Neuronal stem cell (in vitro differentiated cells): Measurements from ENCODE around the gene PRR14L.

ENCODE experiments used
- DNase-seq: peaks from one replicate; pipeline ENCODE4 v3.0.0-alpha.2; 2013; ENCODE audit warnings: low spot score
- H2AFZ ChIP-seq: one replicate; pipeline ENCODE4 v1.6.1; 2013; ENCODE audit warnings: mild to moderate bottlenecking, low read length, inconsistent platforms
- H2AK5ac ChIP-seq: 2 replicates; pipeline ENCODE4 v1.6.1; 2013; ENCODE audit warnings: low read depth, mild to moderate bottlenecking, inconsistent platforms, low read length, moderate library complexity, mixed read lengths
- H2BK120ac ChIP-seq: 2 replicates; pipeline ENCODE4 v1.6.1; 2013; ENCODE audit warnings: low read depth, mild to moderate bottlenecking, inconsistent platforms, low read length, moderate library complexity, mixed read lengths
- H2BK12ac ChIP-seq: one replicate; pipeline ENCODE4 v1.6.1; 2013; ENCODE audit warnings: low read length, inconsistent platforms
- H2BK15ac ChIP-seq: 2 replicates; pipeline ENCODE4 v1.6.1; 2013; ENCODE audit warnings: mild to moderate bottlenecking, low read length, inconsistent platforms, mixed read lengths
- H2BK5ac ChIP-seq: one replicate; pipeline ENCODE4 v1.6.1; 2013; ENCODE audit warnings: inconsistent platforms, mild to moderate bottlenecking, low read length, moderate library complexity
- H3K14ac ChIP-seq: one replicate; pipeline ENCODE4 v1.6.1; 2013; ENCODE audit warnings: low read length, inconsistent platforms
- H3K18ac ChIP-seq: 2 replicates; pipeline ENCODE4 v1.6.1; 2013; ENCODE audit warnings: low read length, inconsistent platforms
- H3K23ac ChIP-seq: 2 replicates; pipeline ENCODE4 v1.6.1; 2013; ENCODE audit warnings: low read depth, mild to moderate bottlenecking, mixed read lengths, low read length, inconsistent platforms; ENCODE audit not compliant: poor library complexity
- H3K27ac ChIP-seq: replicated peaks from 3 replicates; pipeline ENCODE4 v1.5.1; 2013; ENCODE audit warnings: low read length, inconsistent platforms
- H3K27me3 ChIP-seq, 3 experiments: 2 replicates each; pipeline ENCODE4 v1.6.1; 2013; ENCODE audit warnings: low read length in 3 of 3, mild to moderate bottlenecking in 2 of 3, inconsistent platforms in 1 of 3, low read depth in 1 of 3, mixed read lengths in 1 of 3, moderate library complexity in 1 of 3; ENCODE audit not compliant: control insufficient read depth in 3 of 3, insufficient read depth in 3 of 3
- H3K36me3 ChIP-seq, 2 donors: replicated peaks in 1 of 2; 2 replicates each; pipeline ENCODE4 v1.6.1; 2013; ENCODE audit warnings: low read length in 2 of 2; ENCODE audit not compliant: control insufficient read depth in 2 of 2, insufficient read depth in 2 of 2
- H3K4ac ChIP-seq: 2 replicates; pipeline ENCODE4 v1.6.1; 2013; ENCODE audit warnings: inconsistent platforms, mild to moderate bottlenecking, low read length, moderate library complexity
- H3K4me1 ChIP-seq, 2 donors: 1 replicate in 1 of 2; 2 replicates in 1 of 2; pipeline ENCODE4 v1.6.1; 2013; ENCODE audit warnings: low read length in 2 of 2, low read depth in 1 of 2; ENCODE audit not compliant: control insufficient read depth in 2 of 2, insufficient read depth in 1 of 2
- H3K4me2 ChIP-seq: one replicate; pipeline ENCODE4 v1.6.1; 2013; ENCODE audit warnings: mild to moderate bottlenecking, low read length, inconsistent platforms; ENCODE audit not compliant: insufficient read depth, poor library complexity, severe bottlenecking
- H3K4me3 ChIP-seq, 2 donors: 2 replicates each; pipeline ENCODE4 v1.5.1; 2013; ENCODE audit warnings: low read length in 2 of 2, mild to moderate bottlenecking in 2 of 2, inconsistent platforms in 1 of 2, moderate library complexity in 1 of 2
- H3K79me1 ChIP-seq: one replicate; pipeline ENCODE4 v1.6.1; 2013; ENCODE audit warnings: low read depth, mild to moderate bottlenecking, inconsistent platforms, low read length, moderate library complexity
- H3K9ac ChIP-seq: one replicate; pipeline ENCODE4 v1.6.1; 2013; ENCODE audit warnings: mild to moderate bottlenecking, low read depth, low read length, inconsistent platforms; ENCODE audit not compliant: poor library complexity
- H3K9me3 ChIP-seq, 2 donors: replicated peaks in 1 of 2; 2 replicates each; pipeline versions ENCODE3 to v1.6.1; 2013; ENCODE audit warnings: low read length in 2 of 2, mild to moderate bottlenecking in 2 of 2, inconsistent platforms in 1 of 2, low read depth in 1 of 2, mixed read lengths in 1 of 2, moderate library complexity in 1 of 2; ENCODE audit not compliant: control insufficient read depth in 2 of 2, insufficient read depth in 1 of 2
- H4K8ac ChIP-seq: one replicate; pipeline ENCODE4 v1.6.1; 2013; ENCODE audit warnings: low read depth, mild to moderate bottlenecking, inconsistent platforms, low read length, moderate library complexity
- H4K91ac ChIP-seq: one replicate; pipeline ENCODE4 v1.6.1; 2013; ENCODE audit warnings: low read length, low read depth, mild to moderate bottlenecking, inconsistent platforms; ENCODE audit not compliant: poor library complexity
- WGBS, 2 donors: extraction: QIAGEN DNeasy Blood & Tissue Kit; methylation state at CpG; one replicate each; pipeline ENCODE4 v1.1.7; 2013; ENCODE audit warnings: missing lambda C conversion rate in 2 of 2, mixed read lengths in 1 of 2; ENCODE audit not compliant: insufficient read length in 2 of 2, insufficient replicate concordance in 1 of 2; ENCODE audit errors: extremely low coverage in 2 of 2; 5-methylcytosine and 5-hydroxymethylcytosine counted together

Gene PRR14L

GRCh38 chr22:31652911-31653684 lies 96.8 kb downstream of the PRR14L start:
- H4K91ac ChIP-seq, result no peak overlapping the region

DNA sequence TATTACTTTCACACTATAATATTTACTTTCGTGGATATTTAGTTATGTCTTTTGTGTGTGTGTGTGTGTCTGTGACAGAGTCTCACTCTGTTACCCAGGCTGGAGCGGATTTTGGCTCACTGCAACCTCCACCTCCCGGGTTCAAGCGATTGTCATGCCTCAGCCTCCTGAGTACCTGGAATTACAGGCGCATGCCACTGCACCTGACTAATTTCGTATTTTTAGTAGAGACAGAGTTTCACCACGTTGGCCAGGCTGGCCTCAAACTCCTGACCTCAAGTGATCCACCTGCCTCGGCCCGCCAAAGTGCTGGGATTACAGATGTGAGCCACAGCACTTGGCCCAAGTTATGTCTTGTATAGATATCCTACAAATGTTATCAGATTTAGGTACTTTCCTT lies 97.8 kb downstream of the PRR14L start:
- H3K79me1 ChIP-seq, result peaks cover 7% of the 10 kb centered on the region
- WGBS, 2 donors, result no CpG with 5 or more reads among the region's 9 CpGs
- no peak overlapping the region for H2BK12ac ChIP-seq
- no peak overlapping the region for H3K18ac ChIP-seq
- no peaks in the 10 kb centered on the region for H3K27me3 ChIP-seq
- H3K27ac ChIP-seq, result no peak overlapping the region
- no peak overlapping the region for H3K14ac ChIP-seq
- no peak overlapping the region for H4K8ac ChIP-seq
- H3K36me3 ChIP-seq, result peaks cover 9 to 27% of the 10 kb centered on the region in 2 donors
- no peak overlapping the region for H2BK5ac ChIP-seq
- H4K91ac ChIP-seq, result no peak overlapping the region
- H3K23ac ChIP-seq, result no peak overlapping the region
- no peak overlapping the region for H3K4me3 ChIP-seq
- H2AFZ ChIP-seq, result no peak overlapping the region
- no peak overlapping the region for H2BK120ac ChIP-seq
- H3K9me3 ChIP-seq, result no peaks in the 10 kb centered on the region
- no peak overlapping the region for H3K4ac ChIP-seq
- no peak overlapping the region for H2AK5ac ChIP-seq
- H2BK15ac ChIP-seq, result no peak overlapping the region
- H3K4me1 ChIP-seq, result no peaks in the 10 kb centered on the region
- H3K9ac ChIP-seq, result no peak overlapping the region
- no peak overlapping the region for H3K4me2 ChIP-seq
- no peak for DNase-seq

More at GRCh38 chr22:31652911-31653684, 96.8 kb downstream of the PRR14L start:
- no peak overlapping the region for H2BK12ac ChIP-seq
- no peaks in the 10 kb centered on the region for H3K4me1 ChIP-seq
- H2BK120ac ChIP-seq, result no peak overlapping the region
- H3K4ac ChIP-seq, result no peak overlapping the region
- H2BK15ac ChIP-seq, result no peak overlapping the region
- peaks cover 5 to 17% of the 10 kb centered on the region in 2 donors for H3K36me3 ChIP-seq
- H3K9me3 ChIP-seq, result no peaks in the 10 kb centered on the region
- DNase-seq, result no peak
- H3K14ac ChIP-seq, result no peak overlapping the region
- H3K9ac ChIP-seq, result no peak overlapping the region
- H3K23ac ChIP-seq, result no peak overlapping the region
- H2AFZ ChIP-seq, result no peak overlapping the region
- no peak overlapping the region for H2AK5ac ChIP-seq
- no peak overlapping the region for H3K27ac ChIP-seq
- no peak overlapping the region for H4K8ac ChIP-seq
- H3K4me2 ChIP-seq, result no peak overlapping the region
- no peak overlapping the region for H3K4me3 ChIP-seq
- WGBS, 2 donors, result no CpG with 5 or more reads among the region's 9 CpGs
- H3K18ac ChIP-seq, result no peak overlapping the region
- H3K79me1 ChIP-seq, result peaks cover 7% of the 10 kb centered on the region
- H3K27me3 ChIP-seq, result no peaks in the 10 kb centered on the region
- no peak overlapping the region for H2BK5ac ChIP-seq

DNA sequence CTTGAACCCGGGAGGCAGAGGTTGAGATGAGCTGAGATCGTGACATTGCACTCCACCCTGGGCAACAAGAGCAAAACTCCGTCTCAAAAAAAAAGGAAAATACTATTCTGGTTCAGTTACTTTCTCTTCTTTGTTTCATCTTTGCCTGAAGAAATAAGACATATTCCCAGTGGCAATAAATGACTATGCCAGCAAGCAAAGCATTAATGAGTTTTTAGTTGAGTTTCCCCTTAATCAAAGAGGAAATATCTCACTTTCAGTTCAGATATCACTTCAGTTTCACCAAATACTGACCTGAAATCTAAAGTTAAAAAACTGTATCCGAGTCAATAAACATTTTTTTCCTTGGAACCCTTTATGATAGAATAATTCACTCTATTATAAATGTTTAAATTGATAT lies 98.3 kb downstream of the PRR14L start:
- WGBS, 2 donors, result no CpG with 5 or more reads among the region's 4 CpGs
- Histone ChIP-seq H2BK15ac (no peak overlapping the region), H4K91ac (no peak overlapping the region), H4K8ac (no peak overlapping the region), H3K79me1 (peaks cover 7% of the 10 kb centered on the region), H3K14ac (no peak overlapping the region), H3K36me3 (peaks cover 10 to 32% of the 10 kb centered on the region in 2 donors), H2AFZ (no peak overlapping the region), H3K9ac (no peak overlapping the region), H3K18ac (no peak overlapping the region), H3K4ac (no peak overlapping the region), H3K27me3 (no peaks in the 10 kb centered on the region), H2AK5ac (no peak overlapping the region), H2BK5ac (no peak overlapping the region), H3K27ac (no peak overlapping the region), H2BK12ac (no peak overlapping the region), H3K9me3 (no peaks in the 10 kb centered on the region), H2BK120ac (no peak overlapping the region), H3K4me2 (no peak overlapping the region), H3K23ac (no peak overlapping the region), H3K4me1 (no peaks in the 10 kb centered on the region), H3K4me3 (no peak overlapping the region)
- no peak for DNase-seq

DNA sequence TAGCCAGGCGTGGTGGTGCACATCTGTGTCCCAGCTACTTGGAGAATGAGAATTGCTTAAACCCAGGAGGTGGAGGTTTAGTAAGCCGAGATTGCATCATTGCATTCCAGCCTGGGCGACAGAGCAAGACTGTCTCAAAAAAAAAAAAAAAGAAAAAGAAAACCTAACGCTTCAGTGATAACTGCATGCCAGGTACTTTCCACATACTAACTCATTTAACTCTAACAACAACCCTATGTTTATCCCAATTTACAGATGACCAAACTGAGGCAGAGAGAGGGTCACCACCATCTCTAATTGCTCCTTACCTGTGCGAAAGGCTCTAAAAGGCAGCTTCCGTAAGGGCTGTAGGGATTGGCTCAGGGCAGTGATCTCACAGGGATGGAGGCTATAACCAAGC lies 99.5 kb downstream of the PRR14L start:
- H2BK12ac ChIP-seq, result no peak overlapping the region
- no peak overlapping the region for H3K23ac ChIP-seq
- H3K4me3 ChIP-seq, result no peak overlapping the region
- H2AK5ac ChIP-seq, result no peak overlapping the region
- no peaks in the 10 kb centered on the region for H3K9me3 ChIP-seq
- H2BK120ac ChIP-seq, result no peak overlapping the region
- H3K27me3 ChIP-seq, result no peaks in the 10 kb centered on the region
- no peak overlapping the region for H3K18ac ChIP-seq
- peaks cover 10 to 43% of the 10 kb centered on the region in 2 donors for H3K36me3 ChIP-seq
- H2BK5ac ChIP-seq, result no peak overlapping the region
- no peaks in the 10 kb centered on the region for H3K4me1 ChIP-seq
- no peak overlapping the region for H3K4ac ChIP-seq
- no peak overlapping the region for H4K91ac ChIP-seq
- no CpG with 5 or more reads among the region's 6 CpGs for WGBS, 2 donors
- peaks cover 7% of the 10 kb centered on the region for H3K79me1 ChIP-seq
- H4K8ac ChIP-seq, result no peak overlapping the region
- H2BK15ac ChIP-seq, result no peak overlapping the region
- H3K4me2 ChIP-seq, result no peak overlapping the region
- H3K27ac ChIP-seq, result no peak overlapping the region
- no peak overlapping the region for H3K14ac ChIP-seq
- no peak overlapping the region for H2AFZ ChIP-seq
- DNase-seq, result no peak
- no peak overlapping the region for H3K9ac ChIP-seq
